ENCODE results near the gene MAMSTR.

DNA sequence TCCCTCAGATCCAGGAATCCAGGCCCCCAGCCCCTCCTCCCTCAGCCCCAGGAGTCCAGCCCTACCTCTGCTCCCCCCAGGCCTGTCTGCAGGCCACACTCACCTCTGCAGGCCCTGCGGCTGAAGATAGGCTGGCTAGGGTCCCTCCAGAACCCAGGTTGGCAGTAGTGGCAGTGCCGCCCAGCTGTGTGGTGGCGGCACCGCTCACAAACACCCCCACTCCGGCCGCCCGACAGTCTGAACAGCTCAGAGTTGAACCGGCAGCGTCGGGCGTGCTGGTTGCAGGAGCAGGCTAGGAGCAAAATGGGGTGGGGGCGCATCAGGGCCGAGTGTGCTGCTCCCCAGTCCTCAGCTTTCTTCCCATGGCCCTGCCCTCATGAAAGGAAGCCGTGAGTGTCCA lies 55.0 kb downstream of the MAMSTR start:
- TF ChIP-seq POLR2A (IDR thresholded peaks at IDR 0.05; ENCODE audit: low read depth, low read length) (no peak), SMC3 (IDR thresholded peaks at IDR 0.05; ENCODE audit: low read depth, low read length) (no peak), MXI1 (IDR thresholded peaks at IDR 0.05; ENCODE audit: borderline replicate concordance, low read depth, low read length) (no peak), RAD21 (IDR thresholded peaks at IDR 0.05; ENCODE audit: low read length) (no peak), NFE2L2 (IDR thresholded peaks at IDR 0.05; ENCODE audit: low read depth, low read length) (no peak), RCOR1 (IDR thresholded peaks at IDR 0.05; ENCODE audit: insufficient replicate concordance, low read length) (no peak), CEBPB (IDR thresholded peaks at IDR 0.05; ENCODE audit: low read depth, low read length) (no peak), BHLHE40 (IDR thresholded peaks at IDR 0.05; ENCODE audit: low read depth, low read length) (no peak)
- TF ChIP-seq, protein P1, sequence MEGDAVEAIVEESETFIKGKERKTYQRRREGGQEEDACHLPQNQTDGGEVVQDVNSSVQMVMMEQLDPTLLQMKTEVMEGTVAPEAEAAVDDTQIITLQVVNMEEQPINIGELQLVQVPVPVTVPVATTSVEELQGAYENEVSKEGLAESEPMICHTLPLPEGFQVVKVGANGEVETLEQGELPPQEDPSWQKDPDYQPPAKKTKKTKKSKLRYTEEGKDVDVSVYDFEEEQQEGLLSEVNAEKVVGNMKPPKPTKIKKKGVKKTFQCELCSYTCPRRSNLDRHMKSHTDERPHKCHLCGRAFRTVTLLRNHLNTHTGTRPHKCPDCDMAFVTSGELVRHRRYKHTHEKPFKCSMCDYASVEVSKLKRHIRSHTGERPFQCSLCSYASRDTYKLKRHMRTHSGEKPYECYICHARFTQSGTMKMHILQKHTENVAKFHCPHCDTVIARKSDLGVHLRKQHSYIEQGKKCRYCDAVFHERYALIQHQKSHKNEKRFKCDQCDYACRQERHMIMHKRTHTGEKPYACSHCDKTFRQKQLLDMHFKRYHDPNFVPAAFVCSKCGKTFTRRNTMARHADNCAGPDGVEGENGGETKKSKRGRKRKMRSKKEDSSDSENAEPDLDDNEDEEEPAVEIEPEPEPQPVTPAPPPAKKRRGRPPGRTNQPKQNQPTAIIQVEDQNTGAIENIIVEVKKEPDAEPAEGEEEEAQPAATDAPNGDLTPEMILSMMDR (conservative IDR thresholded peaks at IDR 0.05; ENCODE audit: low read depth, low read length) = no peak
